GM18858 (cell line): ENCODE results near the gene TSPAN5.
"Not testable (repeated sequence)": the region's sequence is repeated elsewhere in the genome, so short reads cannot be mapped to it uniquely, and the experiment has no call there.

Source experiments
- ATAC-seq: cut with Tn5 transposase; IDR thresholded peaks from one replicate; pipeline ENCODE4 v1.9.1; 2021; ENCODE audit not compliant: unreplicated experiment

The TSPAN5 gene

GRCh38 chr4:98658287-98659105 is at the start of gene TSPAN5:
TSPAN5 (minus strand) TSS chr4:98658611.
- peak; percentile 43 for ATAC-seq

DNA sequence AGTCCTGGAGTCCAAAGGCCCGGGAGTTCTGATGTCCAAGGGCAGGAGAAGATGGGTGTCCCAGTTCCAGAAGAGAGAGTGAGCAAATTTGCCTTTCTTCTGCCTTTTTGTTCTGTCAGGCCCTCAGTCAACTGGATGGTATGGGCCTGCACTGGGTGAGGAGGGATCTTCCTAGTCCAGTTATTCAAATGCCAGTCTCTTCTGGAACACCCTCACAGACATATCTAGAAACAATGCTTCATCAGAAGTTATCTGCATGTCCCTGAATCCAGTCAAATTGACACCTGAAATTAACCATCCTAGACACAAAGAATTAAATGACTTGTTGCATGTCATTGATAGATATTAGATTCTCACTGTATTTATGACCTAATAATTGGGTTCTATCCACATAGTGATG is 48.5 kb upstream of the TSPAN5 start:
- no peak for ATAC-seq

GRCh38 chr4:98706200-98706813 is 47.9 kb upstream of the TSPAN5 start:
- no peak for ATAC-seq

GRCh38 chr4:98705586-98705985 is 47.2 kb upstream of the TSPAN5 start:
- ATAC-seq, result not testable (repeated sequence)

DNA sequence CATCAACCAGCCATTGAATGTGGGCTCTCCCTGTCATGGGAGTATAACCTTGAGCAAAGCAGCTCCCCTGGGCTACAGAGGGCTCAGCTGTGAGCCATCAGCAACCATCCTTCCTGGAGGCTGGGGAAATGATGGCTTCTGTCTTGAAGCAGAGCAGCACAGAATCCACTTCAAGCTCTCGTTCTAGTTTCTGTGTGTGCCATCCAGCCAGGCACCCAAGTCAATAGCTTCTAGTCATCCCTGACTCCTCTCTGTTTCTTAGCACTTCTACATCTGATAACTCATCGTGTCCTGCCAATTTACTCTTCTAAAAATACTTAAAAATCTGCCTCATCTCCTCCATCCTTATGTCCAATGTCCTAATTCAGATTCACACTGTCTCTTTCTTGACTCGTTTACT is 42.2 kb upstream of the TSPAN5 start:
- no peak for ATAC-seq

DNA sequence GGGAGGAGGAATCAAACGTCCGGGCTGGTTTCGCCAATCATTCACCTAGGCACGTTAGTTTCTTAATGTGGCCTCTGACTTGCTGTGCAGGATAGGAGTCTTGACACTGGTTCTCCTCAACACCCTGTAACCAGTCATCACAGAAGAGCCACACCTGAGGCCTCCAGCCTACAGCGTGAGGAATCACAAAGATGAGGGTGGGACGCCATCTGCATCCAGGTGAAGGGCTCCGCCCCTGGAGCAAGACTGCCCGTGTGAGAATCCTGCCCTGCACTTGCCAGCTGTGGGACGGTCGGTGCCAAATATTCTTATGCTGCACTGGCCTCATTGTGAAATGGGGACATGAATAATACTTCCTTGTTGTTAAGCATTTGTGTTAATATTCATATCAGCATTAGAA is 35.7 kb upstream of the TSPAN5 start:
- no peak for ATAC-seq

- no peak for ATAC-seq
These were observed 34.0 kb upstream of the TSPAN5 start for GRCh38 chr4:98692411-98692810.

DNA sequence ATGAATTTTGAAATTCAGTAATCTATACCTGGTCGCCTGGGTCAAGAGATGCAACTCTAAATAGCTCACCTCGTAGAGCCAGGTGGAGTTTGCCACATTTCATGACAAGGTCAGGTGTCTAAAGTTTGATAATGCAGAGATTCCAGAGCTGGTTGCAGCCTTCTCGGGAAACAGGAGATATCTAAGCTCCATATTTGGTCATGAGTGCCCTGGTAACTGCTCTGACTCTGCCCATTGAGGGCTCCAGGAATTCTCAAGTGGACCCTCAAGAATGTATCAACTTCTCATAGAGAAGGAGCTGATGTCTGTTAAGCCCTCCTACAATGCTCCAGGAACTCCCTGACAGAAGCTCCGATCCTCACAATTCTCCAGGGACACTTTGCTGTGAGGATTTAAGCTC is 33.2 kb upstream of the TSPAN5 start:
- no peak for ATAC-seq

DNA sequence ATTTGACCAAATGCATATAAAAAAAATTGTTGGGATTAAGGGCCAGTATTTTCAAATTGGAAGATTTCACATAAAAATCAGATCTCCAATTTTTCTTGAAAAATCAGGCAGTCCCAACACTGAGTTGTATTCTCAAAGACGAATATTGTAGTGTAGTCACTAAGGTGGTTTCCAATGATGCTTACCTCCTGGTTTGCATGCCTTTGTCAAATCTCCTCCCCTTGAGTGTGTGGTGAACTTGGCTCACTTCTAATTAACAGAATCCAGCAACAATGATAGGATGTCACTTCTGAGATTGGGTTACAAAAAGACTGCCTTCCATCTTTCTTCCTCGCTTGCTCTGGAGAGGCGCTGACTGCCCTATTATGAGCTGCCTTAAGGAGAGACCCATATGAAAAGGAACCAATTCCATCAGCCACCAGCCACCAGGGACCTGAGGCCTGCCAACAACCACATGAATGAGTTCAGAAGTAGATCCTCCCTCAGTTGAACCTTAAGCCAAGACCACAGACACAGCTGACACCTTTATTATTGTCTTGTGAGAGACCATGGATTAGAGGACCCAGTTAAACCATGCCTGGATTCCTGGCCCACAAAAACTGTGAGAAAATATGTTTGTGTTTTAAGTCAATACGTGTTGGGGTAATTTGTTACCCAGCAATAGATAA is 31.2 kb upstream of the TSPAN5 start:
- no peak for ATAC-seq

DNA sequence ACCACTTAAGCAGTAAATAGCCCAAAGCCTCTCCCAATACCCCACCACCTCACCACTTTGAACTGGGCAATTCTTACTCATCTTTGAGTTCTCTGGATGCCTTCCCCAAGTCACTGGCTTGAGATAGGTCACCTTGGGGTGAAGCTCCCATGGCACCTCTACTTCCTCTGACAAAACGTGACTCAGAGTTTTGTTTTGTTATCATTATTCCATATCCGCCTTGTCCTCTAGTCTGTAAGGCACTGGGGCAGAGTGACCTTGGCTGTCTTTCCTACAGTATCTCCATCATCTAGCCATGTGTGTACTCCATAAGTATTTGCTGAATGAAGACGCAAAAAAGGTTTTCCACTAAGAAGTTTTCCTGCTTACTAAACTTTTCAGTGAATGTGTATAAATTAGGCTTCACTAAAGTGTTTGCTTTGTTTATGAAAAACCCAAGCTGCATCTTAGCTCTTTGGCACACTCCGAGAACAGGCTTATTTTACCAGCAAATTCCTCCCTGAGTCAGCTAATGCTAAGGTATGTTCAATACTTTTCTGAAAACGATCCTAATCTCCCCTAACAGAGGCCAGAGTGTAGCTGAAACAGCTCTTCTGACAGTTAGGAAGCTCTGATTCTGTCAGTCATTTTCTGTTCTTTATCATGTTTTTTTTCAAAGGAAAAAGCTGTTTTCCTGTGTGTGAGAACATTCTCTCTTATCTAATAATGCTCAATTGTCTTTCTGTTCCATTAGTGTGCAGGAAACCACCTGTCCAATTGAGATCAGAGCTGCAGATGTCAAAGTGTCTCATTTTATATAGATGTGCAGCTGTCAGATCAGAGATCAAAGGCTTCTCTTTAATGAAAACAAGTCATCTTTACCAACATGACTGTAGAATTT is 30.2 kb upstream of the TSPAN5 start:
- ATAC-seq, result no peak

- no peak for ATAC-seq
These were observed 29.5 kb upstream of the TSPAN5 start for GRCh38 chr4:98687876-98688275.

- no peak for ATAC-seq
These were observed 28.4 kb upstream of the TSPAN5 start for GRCh38 chr4:98686847-98687246.

DNA sequence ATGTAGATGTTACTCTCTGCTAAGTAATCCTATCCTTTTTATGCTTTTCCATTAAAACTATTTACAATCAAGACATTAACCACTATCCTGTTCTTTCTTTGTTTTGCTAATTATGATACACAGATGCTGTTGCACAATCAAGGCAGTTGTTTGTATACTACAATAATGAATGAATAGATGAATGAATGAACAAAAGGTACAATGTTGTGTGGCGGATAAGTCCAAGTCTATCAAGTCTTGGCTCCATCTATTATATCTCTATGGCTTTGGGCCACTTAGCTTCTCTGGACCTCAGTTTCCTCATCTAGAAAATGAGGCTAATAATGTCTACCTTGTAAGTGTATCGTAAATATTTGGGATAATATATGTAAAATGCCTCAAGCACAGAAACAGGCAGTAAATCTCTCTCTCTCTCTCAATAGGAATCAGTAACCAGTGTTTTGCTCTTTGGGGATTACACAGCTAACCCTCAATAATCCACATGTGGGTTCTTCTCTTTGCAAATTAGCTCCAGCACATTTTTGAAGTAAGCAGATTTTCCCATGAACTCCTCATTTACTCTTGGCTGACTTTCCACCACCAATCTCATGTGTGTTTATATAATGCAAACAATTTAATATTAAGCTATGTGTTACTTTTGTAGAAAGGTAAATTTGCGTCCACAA is 27.8 kb upstream of the TSPAN5 start:
- no peak for ATAC-seq

GRCh38 chr4:98685225-98686042 is 27.0 kb upstream of the TSPAN5 start:
- ATAC-seq, result no peak

DNA sequence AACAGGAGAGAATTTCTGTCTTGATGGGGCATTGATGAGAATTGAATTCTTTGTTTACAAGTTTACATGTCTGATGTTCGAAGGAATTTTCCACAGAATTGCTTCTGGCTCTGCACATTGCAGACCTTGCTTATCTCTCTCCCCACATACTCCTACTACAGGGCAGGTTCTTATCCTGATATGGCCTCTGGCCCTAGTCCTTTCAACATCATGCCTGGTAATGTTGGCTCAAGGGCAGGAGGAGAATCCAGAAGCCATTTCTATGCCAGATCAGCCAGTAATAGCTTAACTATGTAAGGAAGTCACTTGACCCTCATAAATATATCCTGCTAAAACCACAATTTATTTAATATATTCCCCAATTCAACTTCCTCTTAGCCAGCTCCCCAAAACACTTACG is 24.3 kb upstream of the TSPAN5 start:
- no peak for ATAC-seq

DNA sequence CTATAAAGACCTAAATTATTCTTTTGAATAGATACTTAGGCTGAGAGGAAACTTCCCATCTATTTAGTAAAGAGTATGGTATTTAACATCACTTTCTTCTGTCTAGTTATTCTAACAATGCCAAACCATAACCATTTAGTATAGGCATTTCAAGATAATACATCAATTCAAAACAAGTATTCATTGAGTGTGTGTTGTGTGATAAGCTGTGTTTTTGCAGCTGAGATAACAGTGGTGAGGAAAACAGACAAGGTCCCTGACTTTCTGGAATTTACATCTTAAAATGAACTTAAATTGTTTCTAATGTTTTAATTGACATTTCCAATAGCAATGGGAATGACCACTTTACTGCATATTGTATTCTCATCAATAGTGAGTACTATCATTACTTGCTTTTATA is 22.4 kb upstream of the TSPAN5 start:
- no peak for ATAC-seq

DNA sequence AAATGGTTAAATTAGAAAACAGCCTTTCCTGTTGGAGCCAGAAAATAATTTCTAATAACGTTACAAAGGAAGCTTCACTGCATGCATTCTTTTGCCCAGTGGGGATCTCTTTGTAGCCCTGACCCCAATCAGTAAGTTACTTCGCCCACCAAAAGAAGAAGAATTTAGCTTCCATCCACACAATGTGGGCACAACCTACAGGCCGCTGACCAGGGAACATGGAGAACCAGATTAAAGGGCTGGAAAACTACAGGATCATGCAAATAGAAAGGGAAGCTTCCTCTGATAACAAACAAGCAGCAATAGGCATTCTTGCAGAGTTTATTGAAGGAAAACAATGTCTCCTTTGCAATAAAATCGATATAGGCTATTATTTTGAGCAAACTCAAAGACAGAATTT is 21.3 kb upstream of the TSPAN5 start:
- ATAC-seq, result no peak

- no peak for ATAC-seq
These were observed 19.4 kb upstream of the TSPAN5 start for GRCh38 chr4:98677799-98678198.

DNA sequence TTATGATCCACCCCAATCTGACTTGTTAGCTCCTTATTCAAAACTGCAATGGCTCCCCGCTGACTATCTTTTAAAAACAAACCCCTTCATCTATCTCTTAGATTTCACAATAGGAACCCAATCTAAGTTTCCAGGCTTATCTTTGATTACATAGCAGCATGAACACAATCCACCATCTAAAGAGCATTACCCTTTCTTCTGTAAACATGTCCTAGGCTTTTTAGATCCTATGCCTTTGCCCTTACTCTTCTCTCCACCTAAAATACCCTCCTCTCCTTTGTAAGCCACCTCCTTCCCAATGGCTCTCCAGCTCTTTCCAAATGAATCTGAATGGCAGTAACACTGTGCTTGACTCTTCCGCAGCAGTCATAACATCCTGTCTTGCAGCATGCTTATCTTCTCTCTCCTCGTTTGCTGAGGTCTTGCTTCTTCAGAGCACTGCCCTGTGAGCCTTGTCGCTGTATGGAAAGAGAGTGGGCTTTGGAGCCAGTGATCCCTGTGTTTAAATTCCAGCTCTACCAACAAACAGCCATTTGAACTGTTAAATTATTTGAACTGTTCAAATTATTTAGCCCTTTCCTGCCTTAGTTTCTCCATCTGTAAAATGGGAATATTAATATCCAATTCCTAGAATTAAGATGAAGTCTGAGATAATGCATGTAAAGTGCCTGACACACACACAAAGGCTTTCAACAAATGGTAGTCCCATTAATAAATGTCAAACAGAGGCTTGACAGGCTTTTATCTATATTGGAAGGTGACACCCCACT is 16.2 kb upstream of the TSPAN5 start:
- ATAC-seq, result no peak
